GM19035 (cell line): ENCODE data around the gene CAMK1D.

Experiments used
- ATAC-seq: cut with Tn5 transposase; IDR thresholded peaks from one replicate; pipeline ENCODE4 v1.9.1; 2021; ENCODE audit not compliant: unreplicated experiment

The CAMK1D gene

GRCh38 chr10:12397941-12398340 lies 48.6 kb downstream of the CAMK1D start:
- ATAC-seq: no peak

- no peak for ATAC-seq
These were observed 51.1 kb downstream of the CAMK1D start for GRCh38 chr10:12400266-12400931.

GRCh38 chr10:12401466-12401865 lies 52.1 kb downstream of the CAMK1D start:
- no peak for ATAC-seq

- no peak for ATAC-seq
These were observed 53.8 kb downstream of the CAMK1D start for GRCh38 chr10:12403119-12403518.

GRCh38 chr10:12405342-12406320 lies 56.3 kb downstream of the CAMK1D start:
- no peak for ATAC-seq

GRCh38 chr10:12406764-12407400 lies 57.5 kb downstream of the CAMK1D start:
- no peak for ATAC-seq

- ATAC-seq: no peak
These were observed 59.1 kb downstream of the CAMK1D start for GRCh38 chr10:12408472-12408871.

- ATAC-seq: no peak
These were observed 59.8 kb downstream of the CAMK1D start for GRCh38 chr10:12409161-12409560.

GRCh38 chr10:12409613-12410012 lies 60.3 kb downstream of the CAMK1D start:
- ATAC-seq: no peak

GRCh38 chr10:12412666-12413368 lies 63.5 kb downstream of the CAMK1D start:
- no peak for ATAC-seq

- no peak for ATAC-seq
These were observed 64.0 kb downstream of the CAMK1D start for GRCh38 chr10:12413369-12413711.

GRCh38 chr10:12414278-12414989 lies 65.1 kb downstream of the CAMK1D start:
- ATAC-seq: no peak

GRCh38 chr10:12416344-12417050 lies 67.2 kb downstream of the CAMK1D start:
- ATAC-seq: no peak

GRCh38 chr10:12417331-12417730 lies 68.0 kb downstream of the CAMK1D start:
- ATAC-seq: no peak

GRCh38 chr10:12418000-12418399 lies 68.7 kb downstream of the CAMK1D start:
- no peak for ATAC-seq

- ATAC-seq: no peak
These were observed 69.4 kb downstream of the CAMK1D start for GRCh38 chr10:12418725-12419261.

- ATAC-seq: no peak
These were observed 70.0 kb downstream of the CAMK1D start for GRCh38 chr10:12419262-12419847.

- ATAC-seq: no peak
These were observed 71.3 kb downstream of the CAMK1D start for GRCh38 chr10:12420530-12421120.

GRCh38 chr10:12422189-12422588 lies 72.8 kb downstream of the CAMK1D start:
- no peak for ATAC-seq
